K562 (cell line): ENCODE data around the gene PPP1R37. TPM values are rescaled to one million over a fixed set of nuclear protein-coding genes. Genes with fewer than 3 reads are reported as not detected.
A peak's percentile ranks its signal among the peaks of the same experiment; 100 is the strongest.

Experiments
- BHLHE40 ChIP-seq: IDR thresholded peaks from 2 replicates; pipeline ENCODE4 v1.6.1; 2011; ENCODE audit warnings: low read length, improper control_type of control experiment
- BRF1 ChIP-seq: IDR thresholded peaks from 3 replicates; pipeline ENCODE4 v1.6.1; 2011; ENCODE audit warnings: borderline replicate concordance, mild to moderate bottlenecking; ENCODE audit not compliant: insufficient read length; ENCODE audit errors: extremely low read depth
- CBFA2T2 ChIP-seq: fragments of 450-650 bp; conservative IDR thresholded peaks from 2 replicates; pipeline ENCODE4 v1.6.1; 2017; ENCODE audit warnings: mild to moderate bottlenecking
- CTBP1 ChIP-seq: fragments of 450-650 bp; IDR thresholded peaks from 2 replicates; pipeline ENCODE4 v1.6.1; 2016; ENCODE audit warnings: borderline replicate concordance
- JUND ChIP-seq, 2 experiments: IDR thresholded peaks; 2 replicates in 1 of 2; 3 replicates in 1 of 2; pipeline ENCODE4 v1.6.1; 2011; ENCODE audit warnings: borderline replicate concordance in 2 of 2, low read depth in 2 of 2, low read length in 2 of 2, improper control_type of control experiment in 1 of 2, missing biosample characterization in 1 of 2, missing genetic modification characterization in 1 of 2, missing genetic modification reagents in 1 of 2
- L3MBTL2 ChIP-seq: fragments of 450-650 bp; IDR thresholded peaks from 2 replicates; pipeline ENCODE4 v1.6.1; 2016; ENCODE audit warnings: mild to moderate bottlenecking, moderate library complexity
- MEF2D ChIP-seq: conservative IDR thresholded peaks from 2 replicates; pipeline ENCODE4 v1.6.1; 2016; ENCODE audit warnings: low read depth, missing genetic modification characterization, missing compliant biosample characterization
- MYC ChIP-seq, 2 experiments: fragments of 250-450 bp in 1 of 2; sonication (Bioruptor Pico) in 1 of 2; IDR thresholded peaks; 2 replicates each; pipeline versions ENCODE4 v1.5.1 to v1.6.1; 2012 to 2021; ENCODE audit warnings: low read depth in 2 of 2, borderline replicate concordance in 1 of 2, improper control_type of control experiment in 1 of 2, low read length in 1 of 2, mild to moderate bottlenecking in 1 of 2, moderate library complexity in 1 of 2
- NEUROD1 ChIP-seq: fragments of 150-350 bp; IDR thresholded peaks from 2 replicates; pipeline ENCODE4 v1.6.1; 2014; ENCODE audit warnings: borderline replicate concordance, low read length, low read depth; ENCODE audit not compliant: partially characterized antibody
- NRF1 ChIP-seq, 2 experiments: fragments of 450-650 bp; IDR thresholded peaks in 1 of 2; conservative IDR thresholded peaks in 1 of 2; 2 replicates each; pipeline ENCODE4 v1.6.1; 2014; ENCODE audit warnings: mild to moderate bottlenecking in 2 of 2
- SIN3A ChIP-seq, 2 experiments: fragments of 150-350 bp in 1 of 2; IDR thresholded peaks; 2 replicates each; pipeline ENCODE4 v1.6.1; 2011 to 2016; ENCODE audit warnings: borderline replicate concordance in 2 of 2, low read depth in 2 of 2, low read length in 2 of 2, mild to moderate bottlenecking in 2 of 2, moderate library complexity in 2 of 2; ENCODE audit not compliant: control insufficient read depth in 1 of 2
- TBL1XR1 ChIP-seq, 2 experiments: IDR thresholded peaks; 2 replicates each; pipeline ENCODE4 v1.6.1; 2012; ENCODE audit warnings: improper control_type of control experiment in 2 of 2, low read length in 2 of 2, mild to moderate bottlenecking in 1 of 2
- YY1 ChIP-seq, 3 experiments: IDR thresholded peaks; 2 replicates each; pipeline ENCODE4 v1.6.1; 2011; ENCODE audit warnings: low read length in 2 of 3, mild to moderate bottlenecking in 2 of 3, moderate library complexity in 2 of 3, borderline replicate concordance in 1 of 3, control low read depth in 1 of 3, low read depth in 1 of 3; ENCODE audit not compliant: insufficient read depth in 3 of 3, insufficient replicate concordance in 2 of 3, control insufficient read depth in 1 of 3, insufficient read length in 1 of 3; ENCODE audit errors: extremely low read depth in 1 of 3
- ZNF134 ChIP-seq: fragments of 250-450 bp; sonication (Bioruptor Pico); conservative IDR thresholded peaks from 2 replicates; pipeline ENCODE4 v1.4.0; 2020
- polyA plus RNA-seq, 8 experiments: library from polyadenylated mRNA; depleted of rRNA in 4 of 8; stranded (reverse) in 5 of 8; unstranded in 3 of 8; fragments of >200 nt; fragmentation: Nextera tagmentation in 2 of 8; fragmentation: Illumina TruSeq in 1 of 8; extraction: Ambion mirVana in 2 of 8; extraction: Trizol in 1 of 8; gene quantifications; 2 replicates each; pipeline versions ENCODE4 v1.2.1 to v1.2.3, GENCODE V29; 2011 to 2014; ENCODE audit warnings: inconsistent platforms in 1 of 8, missing spikeins in 1 of 8
- total RNA-seq, 7 experiments: library from RNA; depleted of rRNA in 6 of 7; stranded (reverse); fragments of >200 nt in 6 of 7; fragmentation: Illumina TruSeq in 2 of 7; extraction: Trizol in 2 of 7; gene quantifications; 2 replicates each; pipeline versions ENCODE4 v1.2.1 to v1.2.3, GENCODE V29; 2011 to 2021; ENCODE audit warnings: low replicate concordance in 1 of 7
- TF ChIP-seq, protein P1 (sequence below), 2 experiments: fragments of 450-650 bp; IDR thresholded peaks; 2 replicates each; pipeline ENCODE4 v1.6.1; 2018; ENCODE audit warnings: mild to moderate bottlenecking in 2 of 2, low read depth in 1 of 2; ENCODE audit not compliant: partially characterized antibody in 2 of 2
- TF ChIP-seq, protein P2 (sequence below): sonication (generic); formaldehyde crosslinking; IDR thresholded peaks from 2 replicates; pipeline ENCODE4 v1.8.0; 2023; ENCODE audit warnings: mild to moderate bottlenecking, missing genetic modification reagents

The PPP1R37 gene
- total and polyA plus RNA-seq, 9 of the 15 experiments (the other 6 are each of a cell fraction or from before 2014, with no cell fraction given), result 0.04 to 20.3 (median 7.3) TPM

DNA sequence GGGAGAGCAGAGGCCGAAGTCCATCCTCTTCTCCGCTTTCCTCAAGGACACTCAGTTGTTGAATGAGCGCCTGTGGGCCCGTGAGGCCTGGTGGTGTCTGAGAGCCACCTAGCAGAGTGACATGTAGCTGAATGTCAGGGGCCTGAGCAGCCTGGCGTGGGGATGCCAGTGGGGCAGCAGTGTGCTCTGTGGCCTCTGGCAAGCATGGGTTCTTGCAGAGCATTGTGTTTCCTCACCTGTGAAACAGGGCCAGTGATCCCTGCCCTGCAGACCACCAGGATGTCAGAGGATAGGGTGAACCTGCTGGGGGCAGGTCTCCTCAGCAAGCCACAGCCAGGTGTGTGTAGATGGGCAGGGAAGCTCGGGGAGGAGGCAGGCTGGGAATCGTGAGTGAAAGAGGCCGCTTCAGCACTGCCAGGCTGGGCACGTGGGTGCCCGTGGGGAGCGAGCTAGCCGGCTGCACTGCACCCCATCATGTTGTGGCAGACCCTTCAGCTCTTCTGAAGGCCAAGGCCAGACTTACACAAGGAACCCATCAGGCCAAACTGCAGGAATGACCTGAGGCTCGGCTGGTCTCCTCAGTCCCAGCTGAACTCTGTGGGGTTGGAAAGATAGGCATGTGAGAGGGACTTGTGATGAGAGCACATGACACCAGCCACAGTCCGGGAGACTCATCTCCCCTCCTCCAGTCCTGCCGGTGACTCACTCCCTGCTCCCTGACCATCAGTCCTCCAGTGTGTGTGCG, 5.0 kb downstream of the PPP1R37 start (continued):
- TF ChIP-seq BHLHE40 (peak; percentile 91), MEF2D (tag) (peak; percentile 31; the same call in 1 of the 2 replicates), MYC (IDR thresholded peaks at IDR 0.05; ENCODE audit: low read depth, low read length) (peak; percentile 90), MYC (CRISPR knock-in tag; IDR thresholded peaks at IDR 0.05; ENCODE audit: borderline replicate concordance, low read depth) (peak; percentile 64; the same call in 1 of the 2 replicates), CBFA2T2 (peak; percentile 42; the same call in 1 of the 2 replicates), SIN3A (IDR thresholded peaks at IDR 0.05; ENCODE audit: borderline replicate concordance in 2 of 2, control insufficient read depth in 1 of 2, low read depth in 2 of 2, low read length in 2 of 2) (peak in 1 of 2 experiments; percentile 88; a peak in 1 of 4 replicates), BRF1 (no peak), NRF1 (conservative IDR thresholded peaks at IDR 0.05 in 1 of 2, IDR thresholded peaks at IDR 0.05 in 1 of 2) (peak; percentile 44 to 56; a peak in 3 of 4 replicates), JUND (IDR thresholded peaks at IDR 0.05; ENCODE audit: borderline replicate concordance, low read depth, low read length) (peak; percentile 99), JUND (tag; IDR thresholded peaks at IDR 0.05; ENCODE audit: borderline replicate concordance, low read depth, low read length) (peak; percentile 97; the same call in 2 of the 3 replicates), TBL1XR1 (IDR thresholded peaks at IDR 0.05; ENCODE audit: low read length in 2 of 2) (0 out of 4 replicates have a peak, but pooled peaks of 1 of the 2 experiments have one; percentile 32), L3MBTL2 (peak; percentile 71), CTBP1 (peak; percentile 78; the same call in 1 of the 2 replicates), ZNF134 (CRISPR knock-in tag) (no peak), NEUROD1 (peak; percentile 43), YY1 (IDR thresholded peaks at IDR 0.05; ENCODE audit: borderline replicate concordance in 1 of 3, control insufficient read depth in 1 of 3, extremely low read depth in 1 of 3, insufficient read depth in 3 of 3, insufficient read length in 1 of 3, insufficient replicate concordance in 2 of 3, low read depth in 1 of 3, low read length in 2 of 3) (peak in 1 of 3 experiments; percentile 7)
- TF ChIP-seq, protein P1, sequence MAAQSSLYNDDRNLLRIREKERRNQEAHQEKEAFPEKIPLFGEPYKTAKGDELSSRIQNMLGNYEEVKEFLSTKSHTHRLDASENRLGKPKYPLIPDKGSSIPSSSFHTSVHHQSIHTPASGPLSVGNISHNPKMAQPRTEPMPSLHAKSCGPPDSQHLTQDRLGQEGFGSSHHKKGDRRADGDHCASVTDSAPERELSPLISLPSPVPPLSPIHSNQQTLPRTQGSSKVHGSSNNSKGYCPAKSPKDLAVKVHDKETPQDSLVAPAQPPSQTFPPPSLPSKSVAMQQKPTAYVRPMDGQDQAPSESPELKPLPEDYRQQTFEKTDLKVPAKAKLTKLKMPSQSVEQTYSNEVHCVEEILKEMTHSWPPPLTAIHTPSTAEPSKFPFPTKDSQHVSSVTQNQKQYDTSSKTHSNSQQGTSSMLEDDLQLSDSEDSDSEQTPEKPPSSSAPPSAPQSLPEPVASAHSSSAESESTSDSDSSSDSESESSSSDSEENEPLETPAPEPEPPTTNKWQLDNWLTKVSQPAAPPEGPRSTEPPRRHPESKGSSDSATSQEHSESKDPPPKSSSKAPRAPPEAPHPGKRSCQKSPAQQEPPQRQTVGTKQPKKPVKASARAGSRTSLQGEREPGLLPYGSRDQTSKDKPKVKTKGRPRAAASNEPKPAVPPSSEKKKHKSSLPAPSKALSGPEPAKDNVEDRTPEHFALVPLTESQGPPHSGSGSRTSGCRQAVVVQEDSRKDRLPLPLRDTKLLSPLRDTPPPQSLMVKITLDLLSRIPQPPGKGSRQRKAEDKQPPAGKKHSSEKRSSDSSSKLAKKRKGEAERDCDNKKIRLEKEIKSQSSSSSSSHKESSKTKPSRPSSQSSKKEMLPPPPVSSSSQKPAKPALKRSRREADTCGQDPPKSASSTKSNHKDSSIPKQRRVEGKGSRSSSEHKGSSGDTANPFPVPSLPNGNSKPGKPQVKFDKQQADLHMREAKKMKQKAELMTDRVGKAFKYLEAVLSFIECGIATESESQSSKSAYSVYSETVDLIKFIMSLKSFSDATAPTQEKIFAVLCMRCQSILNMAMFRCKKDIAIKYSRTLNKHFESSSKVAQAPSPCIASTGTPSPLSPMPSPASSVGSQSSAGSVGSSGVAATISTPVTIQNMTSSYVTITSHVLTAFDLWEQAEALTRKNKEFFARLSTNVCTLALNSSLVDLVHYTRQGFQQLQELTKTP (IDR thresholded peaks at IDR 0.05; ENCODE audit: low read depth in 1 of 2, partially characterized antibody in 2 of 2), result no peak
- TF ChIP-seq, protein P2, sequence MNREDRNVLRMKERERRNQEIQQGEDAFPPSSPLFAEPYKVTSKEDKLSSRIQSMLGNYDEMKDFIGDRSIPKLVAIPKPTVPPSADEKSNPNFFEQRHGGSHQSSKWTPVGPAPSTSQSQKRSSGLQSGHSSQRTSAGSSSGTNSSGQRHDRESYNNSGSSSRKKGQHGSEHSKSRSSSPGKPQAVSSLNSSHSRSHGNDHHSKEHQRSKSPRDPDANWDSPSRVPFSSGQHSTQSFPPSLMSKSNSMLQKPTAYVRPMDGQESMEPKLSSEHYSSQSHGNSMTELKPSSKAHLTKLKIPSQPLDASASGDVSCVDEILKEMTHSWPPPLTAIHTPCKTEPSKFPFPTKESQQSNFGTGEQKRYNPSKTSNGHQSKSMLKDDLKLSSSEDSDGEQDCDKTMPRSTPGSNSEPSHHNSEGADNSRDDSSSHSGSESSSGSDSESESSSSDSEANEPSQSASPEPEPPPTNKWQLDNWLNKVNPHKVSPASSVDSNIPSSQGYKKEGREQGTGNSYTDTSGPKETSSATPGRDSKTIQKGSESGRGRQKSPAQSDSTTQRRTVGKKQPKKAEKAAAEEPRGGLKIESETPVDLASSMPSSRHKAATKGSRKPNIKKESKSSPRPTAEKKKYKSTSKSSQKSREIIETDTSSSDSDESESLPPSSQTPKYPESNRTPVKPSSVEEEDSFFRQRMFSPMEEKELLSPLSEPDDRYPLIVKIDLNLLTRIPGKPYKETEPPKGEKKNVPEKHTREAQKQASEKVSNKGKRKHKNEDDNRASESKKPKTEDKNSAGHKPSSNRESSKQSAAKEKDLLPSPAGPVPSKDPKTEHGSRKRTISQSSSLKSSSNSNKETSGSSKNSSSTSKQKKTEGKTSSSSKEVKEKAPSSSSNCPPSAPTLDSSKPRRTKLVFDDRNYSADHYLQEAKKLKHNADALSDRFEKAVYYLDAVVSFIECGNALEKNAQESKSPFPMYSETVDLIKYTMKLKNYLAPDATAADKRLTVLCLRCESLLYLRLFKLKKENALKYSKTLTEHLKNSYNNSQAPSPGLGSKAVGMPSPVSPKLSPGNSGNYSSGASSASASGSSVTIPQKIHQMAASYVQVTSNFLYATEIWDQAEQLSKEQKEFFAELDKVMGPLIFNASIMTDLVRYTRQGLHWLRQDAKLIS (CRISPR knock-in tag), result peak; percentile 64; the same call in 1 of the 2 replicates
